OCI-LY3 (cell line): ENCODE results near the gene STEEP1.

Experiments used
- EZH2phosphoT487 ChIP-seq: fragments of 200-600 bp; shearing (Covaris generic); IDR thresholded peaks from 2 replicates; pipeline ENCODE4 v1.6.1; 2018; ENCODE audit warnings: antibody characterized with exemption, mixed run types, low read depth
- TF ChIP-seq, protein P1 (sequence below): fragments of 200-600, 300-600 bp; sonication (generic); IDR thresholded peaks from 2 replicates; pipeline ENCODE4 v1.5.1; 2014; ENCODE audit warnings: antibody characterized with exemption, low read length, low read depth

- TF ChIP-seq, protein P1, sequence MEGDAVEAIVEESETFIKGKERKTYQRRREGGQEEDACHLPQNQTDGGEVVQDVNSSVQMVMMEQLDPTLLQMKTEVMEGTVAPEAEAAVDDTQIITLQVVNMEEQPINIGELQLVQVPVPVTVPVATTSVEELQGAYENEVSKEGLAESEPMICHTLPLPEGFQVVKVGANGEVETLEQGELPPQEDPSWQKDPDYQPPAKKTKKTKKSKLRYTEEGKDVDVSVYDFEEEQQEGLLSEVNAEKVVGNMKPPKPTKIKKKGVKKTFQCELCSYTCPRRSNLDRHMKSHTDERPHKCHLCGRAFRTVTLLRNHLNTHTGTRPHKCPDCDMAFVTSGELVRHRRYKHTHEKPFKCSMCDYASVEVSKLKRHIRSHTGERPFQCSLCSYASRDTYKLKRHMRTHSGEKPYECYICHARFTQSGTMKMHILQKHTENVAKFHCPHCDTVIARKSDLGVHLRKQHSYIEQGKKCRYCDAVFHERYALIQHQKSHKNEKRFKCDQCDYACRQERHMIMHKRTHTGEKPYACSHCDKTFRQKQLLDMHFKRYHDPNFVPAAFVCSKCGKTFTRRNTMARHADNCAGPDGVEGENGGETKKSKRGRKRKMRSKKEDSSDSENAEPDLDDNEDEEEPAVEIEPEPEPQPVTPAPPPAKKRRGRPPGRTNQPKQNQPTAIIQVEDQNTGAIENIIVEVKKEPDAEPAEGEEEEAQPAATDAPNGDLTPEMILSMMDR: no peak
- TF ChIP-seq EZH2phosphoT487: no peak
These were observed 24.6 kb upstream of the STEEP1 start for GRCh38 chrX:119589810-119590209.
